ENCODE measurements around the gene CRADD.
A peak's percentile ranks its signal among the peaks of the same experiment; 100 is the strongest.

Gene CRADD

GRCh38 chr12:93671044-93671443, 6.1 kb upstream of the CRADD start:
- DNase-seq (ENCODE audit: low read depth): no peak

DNA sequence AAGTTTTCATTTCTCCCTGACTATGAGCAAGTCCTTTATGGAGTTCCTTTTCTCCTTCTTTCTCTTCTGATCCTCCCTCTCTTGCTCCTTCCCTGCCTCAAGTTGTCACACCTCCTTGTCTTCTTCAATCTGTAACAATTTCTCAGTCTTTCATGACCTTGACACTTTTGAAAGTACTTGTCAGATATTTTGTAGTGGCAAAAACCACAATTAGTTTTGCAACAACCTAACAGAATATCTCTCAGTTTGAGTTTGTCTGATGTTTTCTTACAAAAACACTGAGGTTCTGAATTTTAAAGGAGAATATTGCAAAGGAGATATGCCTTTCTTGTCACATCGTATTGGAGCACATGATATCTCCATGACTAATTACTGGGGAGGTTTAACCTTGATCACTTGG, 4.1 kb upstream of the CRADD start:
- no peak for DNase-seq (ENCODE audit: low read depth)

DNA sequence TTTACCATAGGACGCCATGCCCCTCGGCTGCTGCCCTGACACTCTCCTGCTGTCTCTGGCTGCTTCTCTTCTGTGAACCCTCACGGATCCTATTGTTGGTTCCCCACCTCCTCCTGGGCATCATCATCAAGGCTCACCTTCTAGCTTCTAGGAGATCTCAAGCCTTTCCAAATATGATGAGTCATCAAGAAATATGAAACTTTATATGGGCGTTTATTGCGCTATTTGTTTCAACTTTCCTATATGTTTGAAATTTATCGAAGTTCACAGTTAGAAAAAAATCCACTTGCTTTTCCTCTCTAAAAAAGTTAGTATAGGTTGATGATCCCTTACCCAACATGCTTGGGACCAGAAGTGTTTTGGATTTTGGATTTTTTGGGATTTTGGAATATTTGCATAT, 2.8 kb upstream of the CRADD start:
- no peak for DNase-seq (ENCODE audit: low read depth)

DNA sequence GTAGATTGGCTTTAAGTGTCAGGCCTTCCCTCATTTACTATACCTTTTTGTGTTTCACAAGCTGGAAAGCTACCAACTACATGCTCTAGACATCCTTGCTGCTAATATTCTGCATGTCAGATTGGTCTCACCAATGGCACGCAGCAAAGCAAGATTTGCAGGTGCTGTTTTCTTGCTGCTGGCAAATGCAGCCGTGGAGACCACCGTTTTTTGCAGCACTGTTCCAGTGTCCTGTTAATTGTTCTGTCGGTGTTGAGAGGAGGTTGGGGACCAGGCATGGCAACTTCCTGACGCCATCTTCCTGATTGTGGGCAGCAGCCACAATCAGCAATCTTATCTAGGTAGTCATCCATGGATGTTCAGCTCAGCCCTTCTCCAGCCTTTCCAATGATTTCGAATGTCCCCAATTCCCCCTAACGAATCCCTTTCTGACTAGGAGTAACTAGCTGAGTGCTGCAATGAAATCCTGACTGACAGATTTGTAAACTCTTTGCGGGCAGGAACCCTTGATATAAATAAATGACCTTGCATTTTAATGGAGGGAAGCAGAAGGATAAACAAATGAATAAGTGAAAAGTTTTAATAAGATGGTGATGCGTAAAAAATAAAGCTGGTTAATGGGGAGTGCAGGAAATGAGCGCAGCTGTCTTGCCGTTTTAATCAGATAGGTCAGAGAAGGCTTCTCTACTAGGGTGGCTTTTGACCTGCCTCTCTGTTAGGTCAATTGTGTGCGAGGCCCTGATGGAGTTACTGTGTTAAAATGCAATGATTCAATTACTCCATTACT, 574 bp upstream of the CRADD start:
- no peak for DNase-seq (ENCODE audit: low read depth)

GRCh38 chr12:93678779-93679178, 1.6 kb downstream of the CRADD start:
- no peak for DNase-seq (ENCODE audit: low read depth)

- no peak for DNase-seq (ENCODE audit: low read depth)
These were observed 2.2 kb downstream of the CRADD start for GRCh38 chr12:93679308-93679925.

GRCh38 chr12:93680006-93680405, 2.8 kb downstream of the CRADD start:
- DNase-seq (ENCODE audit: low read depth): no peak

GRCh38 chr12:93682846-93683261, 5.7 kb downstream of the CRADD start:
- DNase-seq (ENCODE audit: low read depth): no peak

GRCh38 chr12:93683410-93683809, 6.2 kb downstream of the CRADD start:
- no peak for DNase-seq (ENCODE audit: low read depth)

DNA sequence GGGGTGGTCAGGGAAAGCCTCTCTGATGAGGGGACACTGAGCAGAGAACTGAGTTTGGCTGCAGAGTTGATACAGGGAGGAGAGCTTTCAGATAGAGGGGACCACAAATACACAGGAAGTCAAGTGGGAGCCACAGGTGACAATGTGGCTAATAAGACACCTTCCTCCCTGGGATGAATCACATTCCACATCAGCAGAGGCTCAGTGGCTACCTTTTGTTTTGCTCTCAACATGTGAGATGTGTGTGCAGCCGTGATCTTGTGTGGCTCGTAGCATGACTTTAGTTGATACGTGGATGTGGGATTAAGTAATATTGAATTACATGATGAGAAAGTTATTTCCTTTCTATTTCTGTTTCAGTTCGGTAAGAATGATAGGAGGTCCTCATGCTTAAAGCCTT, 7.5 kb downstream of the CRADD start:
- no peak for DNase-seq (ENCODE audit: low read depth)

DNA sequence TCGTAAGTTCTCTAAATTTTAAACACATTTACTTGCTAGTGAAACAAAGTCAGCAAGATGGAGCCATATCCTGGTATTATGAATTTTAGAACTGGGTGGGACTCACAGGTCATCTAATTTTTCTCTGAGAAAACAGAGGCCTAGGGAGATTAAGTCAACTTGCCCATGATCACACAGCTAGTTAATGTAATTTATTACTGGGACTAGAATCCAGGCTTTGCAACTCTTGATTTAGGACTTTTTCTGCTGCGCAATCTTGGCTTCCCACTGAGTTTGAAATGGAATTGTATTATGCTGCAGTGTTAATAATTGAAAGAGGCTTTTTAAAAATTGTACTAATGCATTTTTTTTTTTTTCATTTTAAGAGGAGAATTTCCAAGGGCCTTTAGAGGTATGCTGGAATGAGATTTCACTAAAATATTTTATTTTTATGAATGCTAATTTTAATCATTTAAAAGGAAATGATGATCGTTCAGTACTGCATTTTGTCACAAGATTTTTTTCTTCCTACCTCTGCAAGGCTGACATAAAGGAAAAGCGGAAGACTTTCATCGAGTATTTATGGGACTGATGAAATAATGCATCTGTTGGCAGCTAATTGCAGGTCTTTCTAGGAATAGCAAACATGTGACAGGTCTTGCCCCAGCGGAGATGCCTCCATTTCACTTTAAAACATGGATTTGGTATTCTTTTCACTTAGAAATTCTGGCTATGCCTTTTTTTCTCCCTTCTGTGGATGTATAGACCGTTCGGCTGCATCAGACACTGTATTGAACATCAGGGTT, 9.6 kb downstream of the CRADD start:
- no peak for DNase-seq (ENCODE audit: low read depth)

- DNase-seq (ENCODE audit: low read depth): no peak
These were observed 12.1 kb downstream of the CRADD start for GRCh38 chr12:93689076-93689834.

DNA sequence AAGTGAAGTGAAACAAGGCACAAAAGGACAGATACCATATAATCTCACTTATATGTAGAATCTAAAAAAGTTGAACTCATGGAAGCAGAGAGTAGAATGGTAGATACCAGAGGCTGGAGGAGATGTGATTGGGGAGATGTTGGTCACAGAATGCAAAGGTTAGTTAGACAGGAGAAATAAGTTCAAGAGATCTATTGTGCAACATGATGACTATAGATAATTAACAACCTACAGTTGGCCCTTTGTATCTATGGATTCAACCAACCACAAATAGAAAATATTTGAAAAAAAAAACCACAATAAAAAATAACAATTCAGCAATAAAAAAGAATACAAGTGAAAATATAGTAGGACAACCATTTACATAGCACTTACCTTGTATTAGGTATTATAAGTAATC, 19.3 kb downstream of the CRADD start:
- no peak for DNase-seq (ENCODE audit: low read depth)

- peak; percentile 33 for DNase-seq (ENCODE audit: low read depth)
These were observed 21.3 kb downstream of the CRADD start for GRCh38 chr12:93698307-93699092.

- DNase-seq (ENCODE audit: low read depth): peak; percentile 90
These were observed 22.3 kb downstream of the CRADD start for GRCh38 chr12:93699271-93700145.

DNA sequence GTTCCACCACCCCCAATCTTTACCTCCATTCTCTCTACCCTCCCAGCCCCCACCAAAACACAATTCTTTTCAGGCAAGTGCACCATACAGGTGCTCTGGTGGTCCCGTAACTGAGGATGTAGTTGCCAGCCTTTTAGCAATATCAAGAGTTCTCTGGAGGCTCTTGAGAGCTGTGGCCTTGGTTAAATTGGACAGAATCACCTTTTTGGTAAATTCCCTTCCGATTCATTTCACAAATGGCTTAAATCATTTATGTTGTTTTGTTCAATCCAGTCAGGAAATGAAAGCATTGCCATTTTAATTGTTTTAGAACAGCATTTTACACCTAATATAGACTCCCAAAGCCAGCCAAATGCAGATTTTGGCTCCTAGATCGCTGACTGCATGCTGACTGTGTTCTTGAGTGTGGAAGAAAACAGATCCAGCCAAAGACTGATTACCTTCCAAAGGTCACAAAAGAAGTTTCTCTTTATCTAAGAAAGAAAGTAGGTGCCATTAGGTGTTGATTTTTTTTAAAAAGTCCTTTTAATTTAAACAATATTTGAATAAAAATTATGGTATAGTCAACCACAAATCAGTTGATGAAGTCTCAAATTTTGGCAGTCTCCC, 25.6 kb downstream of the CRADD start:
- no peak for DNase-seq (ENCODE audit: low read depth)

GRCh38 chr12:93704122-93704521, 26.9 kb downstream of the CRADD start:
- DNase-seq (ENCODE audit: low read depth): no peak

GRCh38 chr12:93704625-93705024, 27.4 kb downstream of the CRADD start:
- DNase-seq (ENCODE audit: low read depth): no peak

DNA sequence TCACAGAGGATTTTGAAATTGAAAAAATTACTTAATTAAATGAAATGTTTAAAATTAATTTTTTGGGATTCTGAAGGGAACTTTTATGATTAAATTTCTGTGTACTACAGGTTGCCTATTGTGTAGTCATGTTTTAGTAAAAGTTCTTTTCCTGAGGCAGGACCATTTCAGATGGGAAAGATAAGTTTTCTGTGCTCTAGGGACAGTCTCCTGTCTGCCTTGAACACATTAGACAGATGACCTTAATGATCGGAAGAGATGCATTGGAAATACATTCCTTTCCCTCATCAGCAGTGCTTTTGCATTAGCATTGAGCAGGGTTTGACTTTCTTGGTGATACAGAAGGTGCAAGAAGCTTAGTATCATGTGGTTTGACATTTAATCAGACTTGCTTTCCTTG, 28.1 kb downstream of the CRADD start:
- DNase-seq (ENCODE audit: low read depth): no peak

DNA sequence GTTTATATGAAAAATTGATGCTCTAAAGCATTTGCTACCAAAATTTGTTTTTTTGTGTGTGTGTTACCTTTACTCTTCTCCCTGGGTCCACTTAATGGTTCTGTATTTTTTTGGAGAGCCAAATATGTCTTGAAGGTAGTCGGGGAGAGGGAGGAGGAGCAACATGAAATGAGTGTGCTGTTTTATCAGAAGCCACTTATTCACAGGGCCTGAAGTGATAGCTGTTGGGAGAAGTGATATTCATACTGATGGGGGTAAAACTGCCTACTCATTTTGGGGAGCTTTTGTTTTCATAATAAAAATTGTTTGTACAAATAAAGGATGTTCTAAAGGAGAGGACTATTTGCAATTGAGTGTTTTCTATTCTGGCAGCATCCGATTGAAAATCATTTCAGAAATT, 29.2 kb downstream of the CRADD start:
- no peak for DNase-seq (ENCODE audit: low read depth)

Data from iris pigment epithelial cell (primary cell).